Ascending aorta (tissue), 2 donors: ENCODE measurements around the gene CD37. TPM values are rescaled to one million over a fixed set of nuclear protein-coding genes. Genes with fewer than 3 reads are reported as not detected.

Source experiments
- DNase-seq, 2 donors: peaks; one replicate each; pipeline ENCODE4 v3.0.0-alpha.2; 2019; ENCODE audit warnings: low spot score in 2 of 2
- H3K27ac ChIP-seq, 2 donors: fragments of 200-600 bp; sonication (generic); one replicate each; pipeline ENCODE4 v1.5.1; 2016 to 2017; ENCODE audit warnings: mild to moderate bottlenecking in 1 of 2
- H3K27me3 ChIP-seq: fragments of 200-600 bp; sonication (generic); one replicate; pipeline ENCODE4 v1.5.1; 2017
- H3K36me3 ChIP-seq, 2 donors: fragments of 200-600 bp; sonication (generic); one replicate each; pipeline ENCODE4 v1.5.1; 2016
- H3K4me1 ChIP-seq, 2 donors: fragments of 200-600 bp; sonication (generic); one replicate each; pipeline ENCODE4 v1.5.1; 2016 to 2017; ENCODE audit warnings: mild to moderate bottlenecking in 1 of 2
- H3K4me3 ChIP-seq, 2 donors: fragments of 200-600 bp; sonication (generic); one replicate each; pipeline ENCODE4 v1.5.1; 2016 to 2017; ENCODE audit warnings: mild to moderate bottlenecking in 1 of 2
- H3K9me3 ChIP-seq, 2 donors: fragments of 200-600 bp; sonication (generic); one replicate each; pipeline ENCODE4 v1.5.1; 2016
- intact Hi-C: fragments of 100-400 bp; cut with DNase I; formaldehyde crosslinking; loops from one replicate; pipeline ENCODE4 v1.15.1; 2023
- total RNA-seq: library from RNA; depleted of rRNA; stranded (reverse); fragments of >200 nt; gene quantifications from one replicate; pipeline ENCODE4 v1.1.0, GENCODE V29; 2016
- TF ChIP-seq, protein P1 (sequence below), 3 experiments: fragments of 200-600 bp in 2 of 3; fragments of 450-650 bp in 1 of 3; sonication (generic) in 2 of 3; IDR thresholded peaks; one replicate each; pipeline ENCODE4 v1.5.1; 2016 to 2019; ENCODE audit warnings: antibody characterized with exemption in 3 of 3, mild to moderate bottlenecking in 1 of 3, moderate library complexity in 1 of 3

Gene CD37
- total RNA-seq, 1 donor from 2014 or later: 15.6 TPM

DNA sequence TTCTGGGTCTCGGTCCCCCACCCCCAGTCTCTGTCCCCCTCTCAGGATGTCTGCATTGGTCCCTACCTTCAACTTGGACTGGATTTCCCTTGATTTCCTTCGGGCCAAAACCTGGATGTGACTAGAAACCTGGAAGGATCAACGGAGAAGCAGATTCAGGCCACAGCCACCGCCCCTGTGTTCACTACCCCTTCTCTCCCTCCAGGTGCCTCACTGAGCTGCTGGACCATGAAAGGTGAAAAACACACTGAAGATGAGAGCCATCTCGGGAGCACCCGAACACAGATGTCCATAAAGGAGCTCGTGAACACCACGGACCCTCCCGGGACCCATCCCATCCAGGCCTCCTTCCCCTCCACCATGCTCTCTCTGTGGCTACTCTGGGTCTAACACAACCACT lies 22.0 kb downstream of the CD37 start:
- Histone ChIP-seq H3K27ac (no peak overlapping the region), H3K4me1 (no peaks in the 10 kb centered on the region), H3K27me3 (no peaks in the 10 kb centered on the region), H3K4me3 (no peak overlapping the region), H3K36me3 (peaks cover 21 to 37% of the 10 kb centered on the region in 2 donors), H3K9me3 (no peaks in the 10 kb centered on the region)
- DNase-seq: no peak
- TF ChIP-seq, protein P1, sequence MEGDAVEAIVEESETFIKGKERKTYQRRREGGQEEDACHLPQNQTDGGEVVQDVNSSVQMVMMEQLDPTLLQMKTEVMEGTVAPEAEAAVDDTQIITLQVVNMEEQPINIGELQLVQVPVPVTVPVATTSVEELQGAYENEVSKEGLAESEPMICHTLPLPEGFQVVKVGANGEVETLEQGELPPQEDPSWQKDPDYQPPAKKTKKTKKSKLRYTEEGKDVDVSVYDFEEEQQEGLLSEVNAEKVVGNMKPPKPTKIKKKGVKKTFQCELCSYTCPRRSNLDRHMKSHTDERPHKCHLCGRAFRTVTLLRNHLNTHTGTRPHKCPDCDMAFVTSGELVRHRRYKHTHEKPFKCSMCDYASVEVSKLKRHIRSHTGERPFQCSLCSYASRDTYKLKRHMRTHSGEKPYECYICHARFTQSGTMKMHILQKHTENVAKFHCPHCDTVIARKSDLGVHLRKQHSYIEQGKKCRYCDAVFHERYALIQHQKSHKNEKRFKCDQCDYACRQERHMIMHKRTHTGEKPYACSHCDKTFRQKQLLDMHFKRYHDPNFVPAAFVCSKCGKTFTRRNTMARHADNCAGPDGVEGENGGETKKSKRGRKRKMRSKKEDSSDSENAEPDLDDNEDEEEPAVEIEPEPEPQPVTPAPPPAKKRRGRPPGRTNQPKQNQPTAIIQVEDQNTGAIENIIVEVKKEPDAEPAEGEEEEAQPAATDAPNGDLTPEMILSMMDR (IDR thresholded peaks at IDR 0.05): no peak
- intact Hi-C loops: no loop called here

DNA sequence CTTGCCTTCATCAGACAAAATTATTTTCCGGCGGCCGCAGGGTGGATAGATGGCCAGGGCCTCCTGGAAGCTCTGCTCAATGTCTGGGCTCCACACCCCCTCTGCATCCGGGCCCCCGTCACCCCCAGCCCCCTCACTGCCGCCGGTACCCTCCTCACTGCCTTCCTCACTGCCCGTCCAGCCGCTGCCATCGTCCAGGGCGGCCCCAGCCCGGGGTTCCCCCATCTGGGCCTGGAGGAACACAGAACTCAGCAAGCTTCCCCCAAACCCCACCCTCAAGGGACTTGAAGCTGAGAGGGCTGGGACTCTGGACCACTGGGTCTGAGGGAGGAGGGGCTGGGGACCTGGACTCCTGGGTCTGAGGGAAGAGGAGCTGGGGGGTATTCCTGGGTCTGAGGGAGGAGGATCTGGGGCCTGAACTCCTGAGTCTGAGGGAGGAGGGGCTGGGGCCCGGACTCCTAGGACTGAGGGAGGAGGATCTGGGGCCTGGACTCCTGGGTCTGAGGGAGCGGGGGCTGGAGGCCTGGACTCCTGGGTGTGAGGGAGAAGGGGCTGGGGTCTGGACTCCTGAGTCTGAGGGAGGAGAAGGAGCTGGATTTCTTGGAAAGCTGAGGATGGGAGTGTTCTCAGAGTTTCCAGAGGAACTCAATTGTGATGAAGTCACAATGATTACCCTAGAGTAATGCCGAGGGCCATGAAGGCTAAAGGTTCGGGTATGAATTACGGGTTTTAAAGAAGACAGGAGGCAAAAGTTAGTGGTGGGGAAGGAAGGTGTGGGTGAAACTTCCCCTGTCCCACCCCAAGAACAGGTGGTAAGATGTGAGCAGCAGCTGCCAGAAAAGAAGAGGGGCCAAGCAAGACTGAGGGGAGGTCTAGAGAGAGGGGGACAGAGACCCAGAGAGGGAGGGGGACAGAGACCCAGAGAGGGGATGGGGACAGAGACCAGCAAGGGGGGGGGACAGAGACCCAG lies 24.9 kb downstream of the CD37 start:
- peaks cover 0 to 7% of the 10 kb centered on the region in 2 donors for H3K4me1 ChIP-seq
- H3K27ac ChIP-seq: peak overlapping the region; percentile 88 to 89
- TF ChIP-seq, protein P1 (IDR thresholded peaks at IDR 0.05): no peak
- DNase-seq: no peak
- intact Hi-C loops: loop anchor here (5.0 kb wide), 3 partner anchors 232 to 723 kb away; partner anchors contain the start of genes DBP, PRMT1 and PRR12
- H3K27me3 ChIP-seq: no peaks in the 10 kb centered on the region
- H3K36me3 ChIP-seq: peaks cover 4 to 26% of the 10 kb centered on the region in 2 donors
- H3K9me3 ChIP-seq: no peaks in the 10 kb centered on the region
- H3K4me3 ChIP-seq: no peak overlapping the region

DNA sequence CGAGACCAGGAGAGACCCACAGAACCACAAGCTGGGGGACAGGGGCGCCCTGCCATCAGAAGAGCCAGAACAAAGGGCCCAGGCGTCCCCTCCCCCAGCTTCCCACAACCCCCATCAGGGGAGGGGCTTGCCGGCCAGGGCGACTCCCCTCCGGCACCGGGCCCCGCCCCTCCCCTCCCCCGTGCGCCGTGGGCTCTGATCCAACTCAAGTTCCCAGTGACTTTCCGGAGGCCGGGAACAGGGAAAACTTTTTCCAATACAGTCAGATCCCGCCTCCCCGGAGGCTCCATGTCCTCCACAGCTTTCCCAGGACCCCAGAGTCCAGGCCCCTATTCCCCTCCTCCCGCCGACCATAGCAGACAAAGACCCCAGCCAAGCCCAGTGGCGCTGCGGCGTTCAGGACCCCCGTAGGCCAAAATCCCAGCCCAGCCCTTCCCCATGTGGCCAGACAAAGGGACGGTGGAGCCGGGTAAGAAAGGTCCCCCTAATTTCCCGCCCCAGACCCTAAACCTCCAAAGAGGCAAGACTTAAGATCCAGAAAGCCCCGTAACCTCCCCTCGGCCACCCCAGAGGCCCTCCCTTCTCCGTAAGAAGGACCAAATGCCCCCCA lies 26.3 kb downstream of the CD37 start:
- peak overlapping the region; percentile 88 to 89 for H3K27ac ChIP-seq
- peak overlapping the region; percentile 62 to 76 for H3K4me3 ChIP-seq
- peak; percentile 23 to 88 for DNase-seq
- TF ChIP-seq, protein P1 (IDR thresholded peaks at IDR 0.05): no peak
- intact Hi-C loops: loop anchor here (5.0 kb wide), 3 partner anchors 231 to 724 kb away; partner anchors contain the start of genes DBP, PRMT1 and PRR12
- no peaks in the 10 kb centered on the region for H3K27me3 ChIP-seq
- peaks cover 0 to 17% of the 10 kb centered on the region in 2 donors for H3K36me3 ChIP-seq
- peaks cover 0 to 7% of the 10 kb centered on the region in 2 donors for H3K4me1 ChIP-seq
- no peaks in the 10 kb centered on the region for H3K9me3 ChIP-seq

DNA sequence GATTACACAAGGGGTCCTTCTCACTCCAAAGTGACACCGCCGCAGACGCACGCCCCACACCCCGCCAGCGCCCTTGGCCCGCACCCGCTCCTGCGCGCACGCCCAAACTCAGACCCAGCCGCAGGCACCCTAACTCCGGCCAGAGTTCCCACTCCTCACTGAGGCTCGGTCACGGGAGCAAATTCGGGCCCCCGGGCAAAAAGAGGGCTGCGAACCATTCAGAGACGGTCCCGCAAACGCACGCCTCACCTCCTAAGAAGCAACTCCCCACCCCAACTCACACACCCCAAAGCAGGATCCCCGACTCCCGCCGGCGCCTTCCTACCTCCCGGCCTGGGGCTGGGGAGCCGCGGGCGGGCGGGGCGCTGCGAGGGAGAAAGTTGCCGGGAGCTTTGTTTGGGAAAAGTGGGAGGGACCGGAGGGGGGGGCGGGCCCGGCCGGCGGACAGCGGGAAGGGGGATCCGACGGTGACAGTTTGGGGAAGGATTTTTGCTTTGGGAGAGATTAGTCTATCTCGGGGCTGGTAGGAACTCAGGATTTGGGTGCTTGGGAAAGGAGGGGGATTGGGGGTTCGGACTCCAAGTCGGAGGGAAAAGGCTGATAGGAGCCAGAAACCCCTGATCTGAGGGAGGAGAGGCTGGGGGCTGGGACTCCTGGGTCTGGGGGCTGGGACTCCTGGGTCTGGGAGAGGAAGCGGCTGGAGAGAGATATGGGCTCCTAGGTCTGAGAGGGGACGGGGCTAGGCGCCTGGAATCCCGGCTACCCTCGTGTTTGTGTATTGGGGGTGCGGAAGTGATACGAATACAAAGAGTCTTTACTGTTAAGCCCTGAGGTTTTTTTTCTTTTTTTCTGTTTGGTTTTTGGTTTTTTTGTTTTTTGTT lies 27.1 kb downstream of the CD37 start, which contains the start of gene TEAD2:
TSS of gene TEAD2 (minus strand) at position 369 of the 881 bp plus-strand sequence. CDS start 2,341 bp downstream, outside the sequence.
- Histone ChIP-seq H3K27me3 (no peaks in the 10 kb centered on the region), H3K9me3 (no peaks in the 10 kb centered on the region), H3K4me3 (peak within 1 kb of the TSS; percentile 62 to 76), H3K27ac (peak within 1 kb of the TSS; percentile 88 to 89), H3K36me3 (peaks cover 0 to 17% of the 10 kb centered on the region in 2 donors), H3K4me1 (peaks cover 0 to 7% of the 10 kb centered on the region in 2 donors)
- TF ChIP-seq, protein P1 (IDR thresholded peaks at IDR 0.05): no peak
- intact Hi-C loops: loop anchor here (5.0 kb wide), 3 partner anchors 230 to 725 kb away; partner anchors contain the start of genes DBP, PRMT1 and PRR12
- DNase-seq: peak in 1 of 2 donors; percentile 85

DNA sequence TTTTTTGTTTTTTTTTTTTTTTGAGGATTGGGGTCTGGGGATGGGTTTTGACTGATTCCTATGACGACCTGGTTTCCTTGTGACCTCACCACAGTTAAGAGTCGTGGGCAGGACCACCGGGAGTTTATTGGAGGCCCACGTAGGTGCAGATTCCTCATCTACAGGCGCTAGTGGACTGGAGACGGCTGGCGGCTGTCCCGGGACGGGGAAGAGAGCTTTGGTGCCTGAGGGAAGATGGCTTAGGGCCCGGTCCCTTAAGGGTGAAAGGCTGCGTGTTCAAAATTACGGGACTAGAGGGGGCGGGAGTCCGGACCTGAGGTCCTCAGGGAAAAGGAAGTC lies 27.7 kb downstream of the CD37 start:
- peak in 1 of 2 donors; percentile 71 for DNase-seq
- peak overlapping the region; percentile 45 to 76 for H3K4me3 ChIP-seq
- TF ChIP-seq, protein P1 (IDR thresholded peaks at IDR 0.05): no peak
- no peaks in the 10 kb centered on the region for H3K9me3 ChIP-seq
- H3K27ac ChIP-seq: peak overlapping the region; percentile 88 to 89
- peaks cover 0 to 7% of the 10 kb centered on the region in 2 donors for H3K4me1 ChIP-seq
- peaks cover 0 to 12% of the 10 kb centered on the region in 2 donors for H3K36me3 ChIP-seq
- H3K27me3 ChIP-seq: no peaks in the 10 kb centered on the region
- intact Hi-C loops: loop anchor here (1.0 to 5.0 kb wide), 5 partner anchors 24 to 726 kb away; partner anchors contain the start of genes DBP, PRMT1 and PRR12
